ENCODE data around the gene PRRT3. TPM values are rescaled to one million over a fixed set of nuclear protein-coding genes. Genes with fewer than 3 reads are reported as not detected.

The PRRT3 gene
- total RNA-seq, 2 experiments from 2014 or later = 5.6 to 5.7 TPM

GRCh38 chr3:9932843-9933560 is 19.2 kb downstream of the PRRT3 start:
- Mint-ChIP-seq H3K9me3 (no peaks in the 10 kb centered on the region), H3K27me3 (no peaks in the 10 kb centered on the region), H3K4me3 (peak overlapping the region; percentile 83), H3K27ac (peak overlapping the region; percentile 91), H3K36me3 (ENCODE audit: low read depth) (peaks cover 1% of the 10 kb centered on the region), H3K4me1 (ENCODE audit: low read depth) (peaks cover 32% of the 10 kb centered on the region)
- peak; percentile 85 for TF ChIP-seq CTCF (IDR thresholded peaks at IDR 0.05)
- intact Hi-C loops (cut with micrococcal nuclease) = loop anchor here (5.0 kb wide), 1 partner anchor 86 kb away; no protein-coding TSS in a partner anchor
- POLR2A ChIA-PET = interaction anchor here (0.7 to 6.9 kb wide), 18 partner anchors 9 to 261 kb away, joined by 3 to 57 read pairs (median 3); partner anchors contain the start of genes BRPF1, EMC3, IL17RE and JAGN1
- ATAC-seq (peak; percentile 78), DNase-seq (peak; percentile 95)
- CTCF ChIA-PET = interaction anchor here (0.7 to 5.9 kb wide), 45 partner anchors 9 to 354 kb away, joined by 3 to 46 read pairs (median 5); partner anchors contain the start of genes ARPC4, EMC3, IL17RE and JAGN1

- no peaks in the 10 kb centered on the region for H3K36me3 Mint-ChIP-seq (ENCODE audit: low read depth)
- no peaks in the 10 kb centered on the region for H3K9me3 Mint-ChIP-seq
- CTCF ChIA-PET = interaction anchor here (0.7 to 5.9 kb wide), 42 partner anchors 9 to 390 kb away, joined by 3 to 46 read pairs (median 5); partner anchors contain the start of genes ARPC4, EMC3, IL17RE and JAGN1
- POLR2A ChIA-PET = interaction anchor here (0.7 to 6.9 kb wide), 16 partner anchors 9 to 262 kb away, joined by 3 to 57 read pairs (median 3); partner anchors contain the start of genes EMC3, IL17RE, JAGN1 and PRRT3
- peak overlapping the region; percentile 91 for H3K27ac Mint-ChIP-seq
- ATAC-seq (no peak), DNase-seq (no peak)
- intact Hi-C loops (cut with micrococcal nuclease) = loop anchor here (5.0 kb wide), 1 partner anchor 85 kb away; no protein-coding TSS in a partner anchor
- no peak for TF ChIP-seq CTCF (IDR thresholded peaks at IDR 0.05)
- no peaks in the 10 kb centered on the region for H3K27me3 Mint-ChIP-seq
- H3K4me3 Mint-ChIP-seq = peak overlapping the region; percentile 83
- peaks cover 32% of the 10 kb centered on the region for H3K4me1 Mint-ChIP-seq (ENCODE audit: low read depth)
Observed at GRCh38 chr3:9932535-9932842, 19.7 kb downstream of the PRRT3 start.

- no peaks in the 10 kb centered on the region for H3K36me3 Mint-ChIP-seq (ENCODE audit: low read depth)
- TF ChIP-seq CTCF (IDR thresholded peaks at IDR 0.05) = peak; percentile 6
- H3K27me3 Mint-ChIP-seq = no peaks in the 10 kb centered on the region
- ChIA-PET CTCF (interaction anchor here (0.7 to 5.9 kb wide), 20 partner anchors 10 to 391 kb away, joined by 3 to 46 read pairs (median 4); partner anchors contain the start of genes ARPC4 and PRRT3), POLR2A (interaction anchor here (0.6 to 6.9 kb wide), 7 partner anchors 15 to 123 kb away, joined by 3 to 57 read pairs (median 4); partner anchors contain the start of genes EMC3, JAGN1, PRRT3 and RPUSD3)
- peak; percentile 39 for DNase-seq
- ATAC-seq = no peak
- no peak overlapping the region for H3K4me3 Mint-ChIP-seq
- intact Hi-C loops (cut with micrococcal nuclease) = loop anchor here (5.0 kb wide), 1 partner anchor 84 kb away; no protein-coding TSS in a partner anchor
- peak overlapping the region; percentile 28 for H3K27ac Mint-ChIP-seq
- H3K9me3 Mint-ChIP-seq = no peaks in the 10 kb centered on the region
- H3K4me1 Mint-ChIP-seq (ENCODE audit: low read depth) = peaks cover 26% of the 10 kb centered on the region
Observed at GRCh38 chr3:9930804-9931418, 21.3 kb downstream of the PRRT3 start.

GRCh38 chr3:9928158-9928557 is 24.1 kb downstream of the PRRT3 start:
- Mint-ChIP-seq H3K4me1 (ENCODE audit: low read depth) (peaks cover 9% of the 10 kb centered on the region), H3K27me3 (no peaks in the 10 kb centered on the region), H3K9me3 (no peaks in the 10 kb centered on the region), H3K4me3 (no peak overlapping the region), H3K36me3 (ENCODE audit: low read depth) (no peaks in the 10 kb centered on the region), H3K27ac (no peak overlapping the region)
- CTCF ChIA-PET = no interaction called here
- intact Hi-C loops (cut with micrococcal nuclease) = no loop called here
- POLR2A ChIA-PET = no interaction called here
- DNase-seq (no peak), ATAC-seq (no peak)
- TF ChIP-seq CTCF (IDR thresholded peaks at IDR 0.05) = no peak
